Neural crest cell (in vitro differentiated cells): ENCODE data around the gene CA9. TPM values are rescaled to one million over a fixed set of nuclear protein-coding genes. Genes with fewer than 3 reads are reported as not detected.

Experiments used
- DNase-seq: peaks from one replicate; pipeline ENCODE4 v3.0.0; 2021; ENCODE audit warnings: low read depth, mixed read lengths, low spot score
- H3K27ac Mint-ChIP-seq: one replicate; pipeline ENCODE4 v1.8.0; 2021; ENCODE audit warnings: mild to moderate bottlenecking, mixed read lengths; ENCODE audit not compliant: unreplicated experiment
- H3K27me3 Mint-ChIP-seq: 2 replicates; pipeline ENCODE4 v1.8.0; 2021; ENCODE audit warnings: low read depth, mild to moderate bottlenecking, mixed read lengths
- H3K36me3 Mint-ChIP-seq: 2 replicates; pipeline ENCODE4 v1.8.0; 2021; ENCODE audit warnings: low read depth, mild to moderate bottlenecking, mixed read lengths
- H3K4me1 Mint-ChIP-seq: 2 replicates; pipeline ENCODE4 v1.8.0; 2021; ENCODE audit warnings: mixed read lengths
- H3K4me3 Mint-ChIP-seq: one replicate; pipeline ENCODE4 v1.8.0; 2021; ENCODE audit warnings: mild to moderate bottlenecking, mixed read lengths
- H3K9me3 Mint-ChIP-seq: 2 replicates; pipeline ENCODE4 v1.8.0; 2021; ENCODE audit warnings: mixed read lengths
- total RNA-seq: library from RNA; stranded (reverse); gene quantifications from 2 replicates; pipeline ENCODE4 v1.2.1, GENCODE V29; 2021
- TF ChIP-seq, protein P1 (sequence below): fragments of 200-600 bp; sonication (generic); conservative IDR thresholded peaks from 2 replicates; pipeline ENCODE4 v1.5.0; 2021; ENCODE audit warnings: antibody characterized with exemption, mild to moderate bottlenecking

CA9 gene
- total RNA-seq, 1 donor from 2014 or later = 0.63 TPM

DNA sequence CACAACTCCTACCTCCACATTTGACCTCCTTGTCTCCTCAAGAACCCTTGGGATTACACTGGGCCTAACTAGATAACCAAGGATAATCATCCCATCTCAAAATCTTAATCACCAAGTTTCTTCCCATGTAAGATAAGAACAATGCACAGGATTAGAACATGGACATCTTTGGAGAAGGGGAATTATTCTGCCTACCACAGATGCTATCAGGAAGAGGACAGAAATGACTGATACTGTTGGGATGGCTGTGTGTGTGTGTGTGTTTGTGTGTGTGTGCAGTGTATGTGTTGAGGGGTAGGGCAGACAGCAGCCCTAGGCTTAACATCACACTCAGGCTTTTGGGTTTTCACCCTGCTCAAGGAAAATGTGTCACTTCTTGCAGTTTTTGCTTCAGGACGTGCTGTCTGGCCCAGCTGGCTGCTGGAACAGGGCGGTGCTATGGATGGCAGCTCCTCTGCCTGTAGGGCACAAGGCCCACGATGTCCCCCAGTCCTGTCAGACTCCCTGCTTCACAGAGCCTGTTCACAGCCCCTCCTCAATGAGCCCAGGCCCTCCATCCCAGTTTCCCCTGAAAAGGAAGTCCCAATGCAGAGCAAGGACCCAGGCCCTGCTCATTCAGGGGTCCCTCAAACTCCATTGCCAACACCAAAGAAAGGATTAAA, 7.7 kb downstream of the CA9 start:
- peaks cover 6% of the 10 kb centered on the region for H3K36me3 Mint-ChIP-seq
- no peaks in the 10 kb centered on the region for H3K9me3 Mint-ChIP-seq
- H3K4me3 Mint-ChIP-seq = no peak overlapping the region
- H3K27ac Mint-ChIP-seq = no peak overlapping the region
- no peaks in the 10 kb centered on the region for H3K27me3 Mint-ChIP-seq
- TF ChIP-seq, protein P1, sequence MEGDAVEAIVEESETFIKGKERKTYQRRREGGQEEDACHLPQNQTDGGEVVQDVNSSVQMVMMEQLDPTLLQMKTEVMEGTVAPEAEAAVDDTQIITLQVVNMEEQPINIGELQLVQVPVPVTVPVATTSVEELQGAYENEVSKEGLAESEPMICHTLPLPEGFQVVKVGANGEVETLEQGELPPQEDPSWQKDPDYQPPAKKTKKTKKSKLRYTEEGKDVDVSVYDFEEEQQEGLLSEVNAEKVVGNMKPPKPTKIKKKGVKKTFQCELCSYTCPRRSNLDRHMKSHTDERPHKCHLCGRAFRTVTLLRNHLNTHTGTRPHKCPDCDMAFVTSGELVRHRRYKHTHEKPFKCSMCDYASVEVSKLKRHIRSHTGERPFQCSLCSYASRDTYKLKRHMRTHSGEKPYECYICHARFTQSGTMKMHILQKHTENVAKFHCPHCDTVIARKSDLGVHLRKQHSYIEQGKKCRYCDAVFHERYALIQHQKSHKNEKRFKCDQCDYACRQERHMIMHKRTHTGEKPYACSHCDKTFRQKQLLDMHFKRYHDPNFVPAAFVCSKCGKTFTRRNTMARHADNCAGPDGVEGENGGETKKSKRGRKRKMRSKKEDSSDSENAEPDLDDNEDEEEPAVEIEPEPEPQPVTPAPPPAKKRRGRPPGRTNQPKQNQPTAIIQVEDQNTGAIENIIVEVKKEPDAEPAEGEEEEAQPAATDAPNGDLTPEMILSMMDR = no peak
- H3K4me1 Mint-ChIP-seq = peaks cover 14% of the 10 kb centered on the region
- DNase-seq = no peak

GRCh38 chr9:35682051-35682450, 8.3 kb downstream of the CA9 start:
- Mint-ChIP-seq H3K27ac (no peak overlapping the region), H3K4me1 (peaks cover 18% of the 10 kb centered on the region), H3K4me3 (no peak overlapping the region), H3K36me3 (peaks cover 6% of the 10 kb centered on the region), H3K27me3 (no peaks in the 10 kb centered on the region), H3K9me3 (no peaks in the 10 kb centered on the region)
- no peak for DNase-seq
- TF ChIP-seq, protein P1 = no peak

- H3K27ac Mint-ChIP-seq = peak overlapping the region; percentile 67
Observed at GRCh38 chr9:35682520-35683315, 9.0 kb downstream of the CA9 start.

DNA sequence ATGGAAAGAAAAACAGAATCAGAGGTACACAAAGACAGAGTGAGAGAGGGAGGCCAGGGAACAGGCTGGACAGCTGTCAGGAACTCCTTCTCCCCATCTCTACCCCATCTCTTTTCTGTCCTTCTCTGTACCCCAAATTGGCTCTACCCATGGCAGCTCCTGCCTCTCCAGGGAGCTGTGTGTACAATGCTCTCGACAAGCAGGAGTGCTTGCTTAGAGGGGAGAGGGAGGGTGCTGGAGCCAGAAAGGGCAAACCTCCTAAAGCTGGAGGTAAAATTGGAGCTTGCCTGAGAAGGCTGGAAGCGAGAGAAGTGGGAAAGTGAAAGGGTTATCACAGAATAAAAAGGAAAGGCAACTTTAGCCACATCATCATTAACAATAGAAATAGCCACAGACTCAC, 9.6 kb downstream of the CA9 start:
- H3K4me3 Mint-ChIP-seq = peak overlapping the region; percentile 38
- peaks cover 28% of the 10 kb centered on the region for H3K4me1 Mint-ChIP-seq
- peak overlapping the region; percentile 67 for H3K27ac Mint-ChIP-seq
- no peaks in the 10 kb centered on the region for H3K9me3 Mint-ChIP-seq
- H3K36me3 Mint-ChIP-seq = peaks cover 9% of the 10 kb centered on the region
- no peak for DNase-seq
- TF ChIP-seq, protein P1 = no peak
- H3K27me3 Mint-ChIP-seq = no peaks in the 10 kb centered on the region

More at GRCh38 chr9:35682520-35683315, 9.0 kb downstream of the CA9 start:
- Mint-ChIP-seq H3K4me1 (peaks cover 24% of the 10 kb centered on the region), H3K27me3 (no peaks in the 10 kb centered on the region), H3K9me3 (no peaks in the 10 kb centered on the region), H3K36me3 (peaks cover 9% of the 10 kb centered on the region), H3K4me3 (no peak overlapping the region)
- TF ChIP-seq, protein P1 = no peak
- no peak for DNase-seq

DNA sequence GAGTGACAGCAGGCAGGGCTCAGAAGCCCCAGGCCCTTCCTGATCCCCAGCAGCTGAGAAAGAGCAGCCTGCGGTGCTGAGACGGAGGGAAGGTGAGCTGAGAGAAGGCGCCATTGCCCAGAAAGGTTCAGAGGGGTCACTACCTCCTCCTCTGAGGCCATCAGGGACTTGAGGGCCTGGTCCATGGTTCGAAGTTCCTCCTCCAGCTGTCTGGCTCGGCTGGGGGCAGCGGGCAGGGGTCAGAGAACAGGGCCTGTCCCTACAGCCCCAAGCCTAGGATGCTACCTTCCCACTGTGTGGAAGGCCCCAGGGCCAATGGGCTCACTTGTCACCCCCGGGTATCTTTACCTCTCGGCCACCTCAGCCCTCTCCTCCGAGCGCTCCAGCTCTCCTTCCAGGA, 11.2 kb downstream of the CA9 start:
- Mint-ChIP-seq H3K36me3 (peaks cover 9% of the 10 kb centered on the region), H3K27ac (no peak overlapping the region), H3K27me3 (no peaks in the 10 kb centered on the region), H3K4me1 (peaks cover 39% of the 10 kb centered on the region), H3K9me3 (no peaks in the 10 kb centered on the region), H3K4me3 (no peak overlapping the region)
- no peak for DNase-seq
- TF ChIP-seq, protein P1 = no peak
